Peyer's patch (tissue), 4 donors: Measurements from ENCODE around the gene NEK4.

Experiments
- POLR2A ChIP-seq, 2 donors: fragments of 450-650 bp; IDR thresholded peaks; one replicate each; pipeline ENCODE4 v1.5.1; 2017; ENCODE audit warnings: antibody characterized with exemption in 2 of 2, mild to moderate bottlenecking in 2 of 2, moderate library complexity in 2 of 2
- TF ChIP-seq, protein P1 (sequence below), 6 experiments: fragments of 450-650 bp in 4 of 6; fragments of 200-600 bp in 2 of 6; sonication (generic) in 1 of 6; IDR thresholded peaks; one replicate each; pipeline ENCODE4 v1.5.1; 2017 to 2019; ENCODE audit warnings: antibody characterized with exemption in 6 of 6, mild to moderate bottlenecking in 3 of 6, moderate library complexity in 1 of 6

DNA sequence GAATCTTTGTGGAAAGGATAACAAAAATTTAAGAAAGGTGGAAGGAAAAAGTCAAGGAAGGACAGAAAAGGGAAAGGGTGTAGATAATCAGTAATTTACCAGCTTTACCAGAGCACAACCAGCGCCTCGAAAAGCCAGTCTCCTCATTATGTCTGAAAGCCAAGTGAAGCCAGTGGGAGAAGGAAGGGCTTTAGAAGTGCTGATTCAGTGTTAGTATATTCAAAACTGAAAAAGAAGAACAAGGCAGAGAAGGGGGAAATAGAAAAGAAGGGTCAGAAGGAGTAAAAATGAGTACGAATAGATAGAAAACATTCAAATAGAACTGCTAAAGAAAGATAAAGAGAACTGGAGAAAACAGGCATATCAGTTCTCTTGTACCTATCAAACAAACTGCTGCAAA, 89.1 kb downstream of the NEK4 start:
- TF ChIP-seq, protein P1, sequence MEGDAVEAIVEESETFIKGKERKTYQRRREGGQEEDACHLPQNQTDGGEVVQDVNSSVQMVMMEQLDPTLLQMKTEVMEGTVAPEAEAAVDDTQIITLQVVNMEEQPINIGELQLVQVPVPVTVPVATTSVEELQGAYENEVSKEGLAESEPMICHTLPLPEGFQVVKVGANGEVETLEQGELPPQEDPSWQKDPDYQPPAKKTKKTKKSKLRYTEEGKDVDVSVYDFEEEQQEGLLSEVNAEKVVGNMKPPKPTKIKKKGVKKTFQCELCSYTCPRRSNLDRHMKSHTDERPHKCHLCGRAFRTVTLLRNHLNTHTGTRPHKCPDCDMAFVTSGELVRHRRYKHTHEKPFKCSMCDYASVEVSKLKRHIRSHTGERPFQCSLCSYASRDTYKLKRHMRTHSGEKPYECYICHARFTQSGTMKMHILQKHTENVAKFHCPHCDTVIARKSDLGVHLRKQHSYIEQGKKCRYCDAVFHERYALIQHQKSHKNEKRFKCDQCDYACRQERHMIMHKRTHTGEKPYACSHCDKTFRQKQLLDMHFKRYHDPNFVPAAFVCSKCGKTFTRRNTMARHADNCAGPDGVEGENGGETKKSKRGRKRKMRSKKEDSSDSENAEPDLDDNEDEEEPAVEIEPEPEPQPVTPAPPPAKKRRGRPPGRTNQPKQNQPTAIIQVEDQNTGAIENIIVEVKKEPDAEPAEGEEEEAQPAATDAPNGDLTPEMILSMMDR (IDR thresholded peaks at IDR 0.05), result no peak
- TF ChIP-seq POLR2A (IDR thresholded peaks at IDR 0.05), result no peak
